Peyer's patch (tissue), 4 donors: ENCODE results near the gene DEUP1.

Source experiments
- CTCF ChIP-seq, 6 experiments: fragments of 450-650 bp in 4 of 6; fragments of 200-600 bp in 2 of 6; sonication (generic) in 1 of 6; IDR thresholded peaks; one replicate each; pipeline ENCODE4 v1.5.1; 2017 to 2019; ENCODE audit warnings: antibody characterized with exemption in 6 of 6, mild to moderate bottlenecking in 3 of 6, moderate library complexity in 1 of 6
- POLR2A ChIP-seq, 2 donors: fragments of 450-650 bp; IDR thresholded peaks; one replicate each; pipeline ENCODE4 v1.5.1; 2017; ENCODE audit warnings: antibody characterized with exemption in 2 of 2, mild to moderate bottlenecking in 2 of 2, moderate library complexity in 2 of 2

- no peak for TF ChIP-seq CTCF (IDR thresholded peaks at IDR 0.05)
- TF ChIP-seq POLR2A (IDR thresholded peaks at IDR 0.05) = no peak
Measured at GRCh38 chr11:93407777-93408401, 77.3 kb downstream of the DEUP1 start.
